ENCODE data around the gene DCXR.

DCXR gene

DNA sequence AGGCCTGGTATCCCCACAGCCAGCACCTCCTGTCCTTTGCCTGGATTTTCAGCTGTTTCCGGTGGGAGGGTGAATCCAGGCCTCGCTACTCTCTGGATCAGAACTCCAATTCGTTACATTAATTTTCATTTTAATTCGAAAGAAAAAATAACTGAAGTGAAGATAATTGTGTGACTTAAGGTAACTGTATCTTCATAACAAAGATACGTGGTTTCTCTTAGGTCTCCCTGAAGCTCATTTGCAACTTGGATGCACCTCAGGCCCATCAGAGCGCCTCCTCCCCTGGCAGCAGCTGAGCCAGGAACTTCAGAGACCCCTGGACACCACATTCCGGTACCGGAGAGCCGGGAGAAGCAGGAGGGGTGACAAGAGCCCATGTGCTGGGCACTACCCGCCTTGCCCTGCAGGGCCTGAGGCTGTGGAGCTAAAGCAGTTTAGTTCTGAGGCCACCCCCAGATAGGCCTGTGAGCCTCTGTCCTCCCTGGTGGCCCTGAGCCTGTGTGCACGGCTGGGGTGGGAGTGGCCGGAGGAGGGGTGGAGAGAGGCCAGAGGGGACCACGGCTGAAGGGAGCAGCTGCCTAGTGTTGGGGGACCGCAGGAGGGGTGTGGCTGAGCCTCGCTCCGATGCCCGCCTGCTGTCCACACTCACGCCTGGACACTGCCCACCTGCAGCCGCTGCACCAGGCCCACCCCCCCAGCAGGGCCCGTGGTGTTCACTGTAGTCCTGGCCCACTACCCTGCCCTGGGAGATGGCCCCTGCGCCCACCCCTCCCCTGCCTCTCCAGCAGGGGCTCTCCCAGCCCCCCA, 39.5 kb upstream of the DCXR start:
- TF ChIP-seq MYC (IDR thresholded peaks at IDR 0.05; ENCODE audit: low read depth, low read length) = no peak
- no peak for TF ChIP-seq MAX (IDR thresholded peaks at IDR 0.05; ENCODE audit: low read depth, low read length)
- TF ChIP-seq POLR2A (IDR thresholded peaks at IDR 0.05; ENCODE audit: extremely low read depth, insufficient read length) = no peak
- TF ChIP-seq CTCF (IDR thresholded peaks at IDR 0.05; ENCODE audit: low read depth, low read length) = no peak

DNA sequence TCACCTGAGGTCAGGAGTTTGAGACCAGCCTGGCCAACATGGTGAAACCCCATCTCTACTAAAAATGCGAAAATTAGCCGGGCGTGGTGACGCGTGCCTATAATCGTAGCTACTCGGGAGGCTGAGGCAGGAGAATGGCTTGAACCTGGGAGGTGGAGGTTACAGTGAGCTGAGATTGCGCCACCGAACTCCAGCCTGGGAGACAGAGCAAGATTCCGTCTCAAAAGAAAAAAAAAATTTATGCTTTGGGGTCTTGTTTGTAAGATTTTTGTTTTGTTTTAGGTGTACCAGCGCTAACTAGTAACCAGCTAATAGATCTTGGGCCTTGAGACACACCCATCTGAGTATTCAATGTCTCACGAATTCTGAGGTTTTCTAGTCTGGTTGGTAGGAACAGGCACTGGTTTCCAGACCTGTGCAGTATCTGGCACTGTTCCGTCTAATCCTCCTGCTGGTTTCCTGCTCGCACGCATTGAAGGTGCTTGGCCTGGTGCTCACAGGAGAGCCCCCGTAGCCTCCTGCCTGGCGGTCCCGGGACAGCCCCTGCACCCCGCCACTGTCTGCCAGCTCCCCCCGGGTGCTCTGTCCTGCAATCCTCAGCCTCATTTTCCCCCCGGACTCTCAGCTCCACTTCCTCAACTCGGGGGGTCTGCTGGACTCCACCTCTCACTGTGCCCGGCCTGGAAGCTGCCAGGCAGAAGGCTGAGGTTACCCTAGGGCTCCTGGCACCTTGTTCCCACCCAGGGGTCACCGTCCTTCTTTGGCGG, 38.7 kb upstream of the DCXR start:
- no peak for DNase-seq (ENCODE audit: low read depth)
- no peak overlapping the region for H3K4me3 ChIP-seq (ENCODE audit: low read depth, low read length)
- TF ChIP-seq POLR2A (IDR thresholded peaks at IDR 0.05; ENCODE audit: extremely low read depth, insufficient read length) (no peak), MAX (IDR thresholded peaks at IDR 0.05; ENCODE audit: low read depth, low read length) (no peak), CTCF (IDR thresholded peaks at IDR 0.05; ENCODE audit: low read depth, low read length) (no peak), MYC (IDR thresholded peaks at IDR 0.05; ENCODE audit: low read depth, low read length) (no peak)

More for the DNA sequence above, 39.5 kb upstream of the DCXR start:
- DNase-seq (ENCODE audit: low read depth) = no peak
- H3K4me3 ChIP-seq (ENCODE audit: low read depth, low read length) = no peak overlapping the region

DNA sequence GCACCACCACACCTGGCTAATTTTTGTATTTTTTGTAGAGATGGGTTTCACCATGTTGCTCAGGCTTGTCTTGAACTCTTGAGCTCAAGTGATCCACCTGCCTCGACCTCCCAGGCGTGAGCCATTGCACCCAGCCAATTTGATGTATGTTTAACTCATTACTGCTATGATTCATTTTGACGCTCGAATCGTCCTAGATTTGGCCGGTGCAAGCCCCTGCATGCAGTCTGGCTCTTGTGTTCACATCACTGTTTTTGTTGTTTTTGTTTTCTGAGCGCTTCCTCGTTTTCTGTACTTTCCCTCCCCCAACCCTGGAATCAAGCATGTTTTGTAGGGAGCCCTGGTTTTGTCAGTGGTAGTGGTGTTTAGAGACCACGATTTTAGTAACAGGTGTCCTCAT, 35.9 kb upstream of the DCXR start:
- H3K4me3 ChIP-seq (ENCODE audit: low read depth, low read length) = no peak overlapping the region
- no peak for DNase-seq (ENCODE audit: low read depth)
- TF ChIP-seq MYC (IDR thresholded peaks at IDR 0.05; ENCODE audit: low read depth, low read length) (no peak), MAX (IDR thresholded peaks at IDR 0.05; ENCODE audit: low read depth, low read length) (no peak)

DNA sequence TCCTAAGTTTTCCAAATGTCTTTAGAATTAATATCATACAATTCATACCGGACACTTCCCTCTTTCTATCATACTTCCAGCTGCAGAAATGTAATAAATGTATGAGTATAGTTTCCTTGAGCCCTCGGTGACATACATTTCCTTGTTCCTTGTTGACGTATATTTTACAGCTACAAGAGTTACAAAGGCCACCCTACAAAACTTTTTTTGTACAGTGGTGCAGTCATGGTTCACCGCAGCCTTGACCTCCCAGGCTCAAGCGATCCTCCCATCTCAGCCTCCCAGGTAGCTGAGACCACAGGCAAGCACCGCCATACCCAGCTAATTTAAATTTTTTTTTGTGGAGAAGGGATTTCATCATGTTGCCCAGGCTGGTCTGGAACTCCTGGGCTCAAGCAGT, 35.3 kb upstream of the DCXR start:
- no peak for DNase-seq (ENCODE audit: low read depth)
- no peak overlapping the region for H3K4me3 ChIP-seq (ENCODE audit: low read depth, low read length)
- no peak for TF ChIP-seq CTCF (IDR thresholded peaks at IDR 0.05; ENCODE audit: low read depth, low read length)
- no peak for TF ChIP-seq MAX (IDR thresholded peaks at IDR 0.05; ENCODE audit: low read depth, low read length)
- TF ChIP-seq POLR2A (IDR thresholded peaks at IDR 0.05; ENCODE audit: extremely low read depth, insufficient read length) = no peak
- TF ChIP-seq MYC (IDR thresholded peaks at IDR 0.05; ENCODE audit: low read depth, low read length) = no peak

- no peak for DNase-seq (ENCODE audit: low read depth)
- TF ChIP-seq MAX (IDR thresholded peaks at IDR 0.05; ENCODE audit: low read depth, low read length) (no peak), CTCF (IDR thresholded peaks at IDR 0.05; ENCODE audit: low read depth, low read length) (no peak), MYC (IDR thresholded peaks at IDR 0.05; ENCODE audit: low read depth, low read length) (no peak), POLR2A (IDR thresholded peaks at IDR 0.05; ENCODE audit: extremely low read depth, insufficient read length) (no peak)
- H3K4me3 ChIP-seq (ENCODE audit: low read depth, low read length) = no peak overlapping the region
Observed at GRCh38 chr17:82070611-82071010, 33.1 kb upstream of the DCXR start.
